HepG2 (cell line): ENCODE results near the gene JKAMP. TPM values are rescaled to one million over a fixed set of nuclear protein-coding genes. Genes with fewer than 3 reads are reported as not detected.

ENCODE experiments used
- ATAC-seq: fragments of 200-7000 bp; cut with Tn5 transposase; 3 replicates; pipeline ENCODE4 v1.9.1; 2020; ENCODE audit warnings: mild to moderate bottlenecking, moderate library complexity
- Bru-seq: library from RNA; stranded (reverse); fragments of 400-500 nt; gene quantifications from one replicate; lab custom pipeline; 2021; lab: Mats Ljungman, UMichigan
- BruChase-seq, 2 experiments: library from RNA; stranded (reverse); fragments of 400-500 nt; gene quantifications; one replicate each; lab custom pipeline; 2021; lab: Mats Ljungman, UMichigan
- BruUV-seq: library from RNA; stranded (reverse); fragments of 400-500 nt; replicated peaks from 2 replicates; lab custom pipeline; 2021; lab: Mats Ljungman, UMichigan
- CTCF ChIA-PET: fragments of 300-600 bp; formaldehyde crosslinking; extraction: SDS; loops from one replicate; lab custom pipeline; 2021; ENCODE audit warnings: low total read pairs, inconsistent platforms, low intra/inter-chr PET ratio; lab: Yijun Ruan, JAX
- POLR2A ChIA-PET: fragments of 350-600 bp; sonication (Branson Sonifier 250); formaldehyde crosslinking; loops from one replicate; lab custom pipeline; 2020; ENCODE audit warnings: antibody characterized with exemption, inconsistent platforms; lab: Yijun Ruan, JAX
- DNase-seq: peaks from one replicate; pipeline ENCODE4 v3.0.0-alpha.2; 2015; ENCODE audit warnings: low spot score
- FAIRE-seq: peaks from 3 replicates; lab custom pipeline; 2011; peaks lifted over from hg19 to GRCh38; lab: Jason Lieb, UNC
- H2AFZ ChIP-seq: one replicate; pipeline ENCODE4 v1.6.1; 2011; ENCODE audit warnings: low read length, inconsistent platforms
- H3K27ac ChIP-seq: fragments of 300-600 bp; 3 replicates; pipeline ENCODE4 v1.8.0; 2011; ENCODE audit warnings: mixed run types, mild to moderate bottlenecking, mixed read lengths, low read length, inconsistent platforms; ENCODE audit not compliant: insufficient read depth; ENCODE audit errors: extremely low read length
- H3K27me3 ChIP-seq, 2 experiments: fragments of 200-600 bp in 1 of 2; 2 replicates in 1 of 2; 3 replicates in 1 of 2; pipeline versions ENCODE4 v1.6.0 to v1.8.0; 2011; ENCODE audit warnings: low read length in 2 of 2, mild to moderate bottlenecking in 2 of 2, moderate library complexity in 2 of 2, inconsistent platforms in 1 of 2; ENCODE audit not compliant: insufficient read depth in 2 of 2, control insufficient read depth in 1 of 2
- H3K36me3 ChIP-seq, 2 experiments: fragments of 200-600 bp in 1 of 2; replicated peaks in 1 of 2; 2 replicates in 1 of 2; 3 replicates in 1 of 2; pipeline versions ENCODE4 v1.5.1 to v1.8.0; 2011; ENCODE audit warnings: low read length in 2 of 2, inconsistent platforms in 1 of 2; ENCODE audit not compliant: insufficient read depth in 2 of 2, control insufficient read depth in 1 of 2
- H3K4me1 ChIP-seq: 2 replicates; pipeline ENCODE4 v1.5.1; 2012; ENCODE audit warnings: low read length, inconsistent platforms; ENCODE audit not compliant: insufficient read depth
- H3K4me2 ChIP-seq: 2 replicates; pipeline ENCODE4 v1.6.0; 2011; ENCODE audit warnings: low read depth, low read length, inconsistent platforms
- H3K4me3 ChIP-seq, 3 experiments: fragments of 200-600 bp in 1 of 3; sonication (generic), shearing (Covaris generic) in 1 of 3; replicated peaks in 1 of 3; 2 replicates each; pipeline ENCODE4 v1.5.1; 2011 to 2016; ENCODE audit warnings: low read length in 3 of 3, inconsistent platforms in 2 of 3, low read depth in 2 of 3, mild to moderate bottlenecking in 2 of 3, control low read depth in 1 of 3, mixed read lengths in 1 of 3; ENCODE audit not compliant: insufficient read depth in 1 of 3
- H3K79me2 ChIP-seq: one replicate; pipeline ENCODE4 v1.6.1; 2011; ENCODE audit warnings: low read length, inconsistent platforms; ENCODE audit not compliant: insufficient read depth
- H3K9ac ChIP-seq: 2 replicates; pipeline ENCODE4 v1.6.0; 2011; ENCODE audit warnings: mild to moderate bottlenecking, low read depth, low read length, inconsistent platforms; ENCODE audit not compliant: insufficient read depth
- H3K9me3 ChIP-seq: 2 replicates; pipeline ENCODE4 v1.5.1; 2012; ENCODE audit warnings: mild to moderate bottlenecking, low read length
- H4K20me1 ChIP-seq: 2 replicates; pipeline ENCODE4 v1.6.0; 2011; ENCODE audit warnings: inconsistent platforms, mild to moderate bottlenecking, low read length, moderate library complexity; ENCODE audit not compliant: insufficient read depth
- ATM ChIP-seq: fragments of 450-650 bp; IDR thresholded peaks from 2 replicates; pipeline ENCODE4 v1.7.1; 2017; ENCODE audit warnings: mild to moderate bottlenecking, borderline replicate concordance
- FOXA1 ChIP-seq, 2 experiments: fragments of 450-650 bp in 1 of 2; sonication (generic) in 1 of 2; formaldehyde crosslinking in 1 of 2; IDR thresholded peaks; 2 replicates each; pipeline versions ENCODE4 v1.4.0 to v1.6.1; 2016 to 2020; ENCODE audit warnings: missing genetic modification reagents in 1 of 2
- FOXO1 ChIP-seq: sonication (generic); formaldehyde crosslinking; IDR thresholded peaks from 2 replicates; pipeline ENCODE4 v1.4.0; 2020; ENCODE audit warnings: missing genetic modification reagents
- HOXA5 ChIP-seq: sonication (generic); formaldehyde crosslinking; IDR thresholded peaks from 2 replicates; pipeline ENCODE4 v1.4.0; 2020; ENCODE audit warnings: missing genetic modification reagents
- MTF1 ChIP-seq: sonication (generic); formaldehyde crosslinking; IDR thresholded peaks from 2 replicates; pipeline ENCODE4 v1.5.0; 2020; ENCODE audit warnings: missing genetic modification reagents
- PRPF4 ChIP-seq: fragments of 200-400 bp; formaldehyde crosslinking; IDR thresholded peaks from 2 replicates; pipeline ENCODE4 v1.6.1; 2016; ENCODE audit warnings: low read length, low read depth; ENCODE audit not compliant: poor library complexity, severe bottlenecking
- SALL2 ChIP-seq: sonication (generic); formaldehyde crosslinking; IDR thresholded peaks from 2 replicates; pipeline ENCODE4 v1.8.1; 2023; ENCODE audit warnings: mild to moderate bottlenecking, missing genetic modification reagents, inconsistent platforms
- SRSF1 ChIP-seq: fragments of 200-400 bp; formaldehyde crosslinking; optimal IDR thresholded peaks from 2 replicates; pipeline ENCODE3; 2017; ENCODE audit warnings: mild to moderate bottlenecking, low read depth, low read length, moderate library complexity
- ZBTB37 ChIP-seq: sonication (generic); formaldehyde crosslinking; IDR thresholded peaks from 2 replicates; pipeline ENCODE4 v1.4.0; 2020; ENCODE audit warnings: mild to moderate bottlenecking, missing genetic modification reagents
- ZNF343 ChIP-seq: sonication (generic); formaldehyde crosslinking; IDR thresholded peaks from 2 replicates; pipeline ENCODE4 v1.4.0; 2020; ENCODE audit warnings: mild to moderate bottlenecking, missing genetic modification reagents
- WGBS: methylation state at CpG from one replicate; pipeline ENCODE4 v1.1.6; 2017; ENCODE audit warnings: low lambda C conversion rate; 5-methylcytosine and 5-hydroxymethylcytosine counted together
- in situ Hi-C: cut with HindIII; loops from 2 replicates; pipeline ENCODE4 v1.10.0; 2017; ENCODE audit warnings: low pct_unique_long_range_greater_than_20kb; ENCODE audit not compliant: extremely low pct_ligation_motif_present
- intact Hi-C: fragments of 100-400 bp; cut with micrococcal nuclease; formaldehyde crosslinking; loops from one replicate; pipeline ENCODE4 v1.10.0; 2022; ENCODE audit not compliant: unreplicated experiment
- long read RNA-seq, 2 experiments: library from RNA in 1 of 2; library from polyadenylated mRNA in 1 of 2; stranded (forward) in 1 of 2; unstranded in 1 of 2; transcript quantifications; one replicate each; pipeline ENCODE4 v2.0.0, GENCODE V29; 2019 to 2022
- polyA minus RNA-seq, 3 experiments: library from RNA; depleted of rRNA, polyadenylated mRNA; stranded (reverse); fragments of >200 nt; gene quantifications; 2 replicates each; pipeline ENCODE4 v1.2.3, GENCODE V29; 2011; ENCODE audit warnings: low replicate concordance in 1 of 3
- polyA plus RNA-seq, 8 experiments: library from polyadenylated mRNA; depleted of rRNA in 3 of 8; stranded (reverse) in 7 of 8; unstranded in 1 of 8; fragments of >200 nt; fragmentation: Illumina TruSeq in 4 of 8; extraction: Trizol in 4 of 8; gene quantifications; 2 replicates each; pipeline versions ENCODE4 v1.2.1 to v1.2.3, GENCODE V29; 2011 to 2016; ENCODE audit warnings: low read depth in 4 of 8, missing spikeins in 1 of 8, mixed read lengths in 1 of 8; ENCODE audit not compliant: insufficient read depth in 1 of 8
- total RNA-seq, 5 experiments: library from RNA; depleted of rRNA; stranded (reverse); fragments of >200 nt; fragmentation: Illumina TruSeq; extraction: Trizol; gene quantifications; 2 replicates each; pipeline ENCODE4 v1.2.3, GENCODE V29; 2016; ENCODE audit warnings: low read depth in 1 of 5
- TF ChIP-seq, protein P1 (sequence below): IDR thresholded peaks from 2 replicates; pipeline ENCODE4 v1.6.1; 2016; ENCODE audit warnings: low read depth, borderline replicate concordance
- TF ChIP-seq, protein P2 (sequence below): sonication (generic); formaldehyde crosslinking; IDR thresholded peaks from 2 replicates; pipeline ENCODE4 v1.9.0; 2021; ENCODE audit warnings: missing genetic modification reagents, borderline replicate concordance

The JKAMP gene, protein sequence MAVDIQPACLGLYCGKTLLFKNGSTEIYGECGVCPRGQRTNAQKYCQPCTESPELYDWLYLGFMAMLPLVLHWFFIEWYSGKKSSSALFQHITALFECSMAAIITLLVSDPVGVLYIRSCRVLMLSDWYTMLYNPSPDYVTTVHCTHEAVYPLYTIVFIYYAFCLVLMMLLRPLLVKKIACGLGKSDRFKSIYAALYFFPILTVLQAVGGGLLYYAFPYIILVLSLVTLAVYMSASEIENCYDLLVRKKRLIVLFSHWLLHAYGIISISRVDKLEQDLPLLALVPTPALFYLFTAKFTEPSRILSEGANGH
- total RNA-seq (2016; rRNA removed; fragmentation: Illumina TruSeq; extraction: Trizol) (41.6 and 56.4 TPM in 2 replicates), polyA plus RNA-seq (2011; rRNA removed) (93.0 and 135 TPM in 2 replicates), polyA minus RNA-seq (2011; rRNA and poly(A)+ RNA removed; ENCODE audit: low replicate concordance) (78.9 and 119 TPM in 2 replicates), Bru-seq, nascent RNA (percentile 84 among the genes with signal in this experiment), BruChase-seq, experiment 1, labeled RNA remaining after a 6-hour chase (percentile 85 among the genes with signal in this experiment), BruChase-seq, experiment 2, labeled RNA remaining after a 2-hour chase (percentile 81 among the genes with signal in this experiment)
- total RNA-seq (2016; cell fraction: cytosol; rRNA removed; fragmentation: Illumina TruSeq; extraction: Trizol; ENCODE audit: low read depth): 8.3 and 8.5 TPM in 2 replicates
- 41.4 and 55.0 TPM in 2 replicates for total RNA-seq (2016; cell fraction: insoluble cytoplasmic fraction; rRNA removed; fragmentation: Illumina TruSeq; extraction: Trizol)
- total RNA-seq (2016; cell fraction: membrane; rRNA removed; fragmentation: Illumina TruSeq; extraction: Trizol): 17.3 and 18.6 TPM in 2 replicates
- total RNA-seq (2016; cell fraction: nucleus; rRNA removed; fragmentation: Illumina TruSeq; extraction: Trizol): 46.8 and 55.7 TPM in 2 replicates
- 61.0 and 87.4 TPM in 2 replicates for polyA plus RNA-seq (2011; cell fraction: cytosol; rRNA removed)
- 40.0 and 54.9 TPM in 2 replicates for polyA plus RNA-seq (2011; cell fraction: nucleus; rRNA removed)
- 28.5 and 39.4 TPM in 2 replicates for polyA plus RNA-seq (2012)
- 5.2 and 6.3 TPM in 2 replicates for polyA plus RNA-seq (2016; cell fraction: cytosol; fragmentation: Illumina TruSeq; extraction: Trizol; ENCODE audit: low read depth)
- 38.8 and 39.2 TPM in 2 replicates for polyA plus RNA-seq (2016; cell fraction: insoluble cytoplasmic fraction; fragmentation: Illumina TruSeq; extraction: Trizol; ENCODE audit: low read depth)
- polyA plus RNA-seq (2016; cell fraction: membrane; fragmentation: Illumina TruSeq; extraction: Trizol; ENCODE audit: low read depth): 12.6 and 12.7 TPM in 2 replicates
- polyA plus RNA-seq (2016; cell fraction: nucleus; fragmentation: Illumina TruSeq; extraction: Trizol; ENCODE audit: insufficient read depth, low read depth): 80.1 and 84.0 TPM in 2 replicates
- polyA minus RNA-seq (2011; cell fraction: cytosol; rRNA and poly(A)+ RNA removed): 30.7 and 32.2 TPM in 2 replicates
- polyA minus RNA-seq (2011; cell fraction: nucleus; rRNA and poly(A)+ RNA removed): 49.6 and 63.4 TPM in 2 replicates
- long read RNA-seq, experiment 1, transcript JKAMP-203 (7 exons, 1,636 nt): minor isoform, 17 of 72 reads
- long read RNA-seq, experiment 1, transcript JKAMP-201 (7 exons, 1,726 nt): major isoform, 41 of 72 reads
- long read RNA-seq, experiment 1, partial matches to known transcripts: 0 of 72 reads
- long read RNA-seq, experiment 1, other reads (novel, unspliced or antisense): 7 of 72 reads
- long read RNA-seq, experiment 2, transcript JKAMP-214 (6 exons, 2,302 nt): minor isoform, 8 of 47 reads
- long read RNA-seq, experiment 2, transcript JKAMP-203 (7 exons, 1,636 nt): minor isoform, 6 of 47 reads
- long read RNA-seq, experiment 2, transcript JKAMP-201 (7 exons, 1,726 nt): major isoform, 11 of 47 reads
- long read RNA-seq, experiment 2, partial matches to known transcripts: 15 of 47 reads
- long read RNA-seq, experiment 2, other reads (novel, unspliced or antisense): 2 of 47 reads

GRCh38 chr14:59483819-59484638, at the start of gene JKAMP, which contains the start of gene L3HYPDH:
JKAMP (plus strand) TSS chr14:59484517; CDS start chr14:59484590, 73 bp downstream.
L3HYPDH (minus strand) TSS chr14:59484408; CDS start chr14:59484316, 92 bp downstream.
- H3K4me2 ChIP-seq: peak within 1 kb of the TSS; percentile 93
- POLR2A ChIA-PET: interaction anchor here (0.5 to 1.7 kb wide), 14 partner anchors 9 to 1185 kb away, joined by 3 to 18 read pairs (median 4); partner anchors contain the start of genes ARID4A, GPR135, KIAA0586 and LRRC9
- H3K79me2 ChIP-seq: peaks cover 47% of the 10 kb centered on the region
- H2AFZ ChIP-seq: peak within 1 kb of the TSS; percentile 79
- peak within 1 kb of the TSS; percentile 97 for H3K9ac ChIP-seq
- peaks cover 2 to 5% of the 10 kb centered on the region in 2 experiments; a peak in 3 of 5 replicates for H3K36me3 ChIP-seq
- peak within 1 kb of the TSS; percentile 78 to 87 (median 83) for H3K4me3 ChIP-seq
- H3K27me3 ChIP-seq: peaks cover 0 to 4% of the 10 kb centered on the region in 2 experiments; a peak in 1 of 5 replicates
- no CpG with 5 or more reads among the region's 92 CpGs for WGBS
- no TSS peak for BruUV-seq
- intact Hi-C loops (loop anchor here (1.0 kb wide), 1 partner anchor 19 kb away; the partner anchor contains the start of gene GPR135), in situ Hi-C loops (no loop called here)
- H3K4me1 ChIP-seq: peaks cover 46% of the 10 kb centered on the region
- CTCF ChIA-PET: no interaction called here
- H4K20me1 ChIP-seq: peaks cover 12% of the 10 kb centered on the region
- peak; percentile 93 for ATAC-seq
- peak; percentile 92 for DNase-seq
- no peaks in the 10 kb centered on the region for H3K9me3 ChIP-seq
- H3K27ac ChIP-seq: peak within 1 kb of the TSS; percentile 96
- peak; percentile 18 for FAIRE-seq
- TF ChIP-seq SALL2 (CRISPR knock-in tag) (peak; percentile 96), HOXA5 (peak; percentile 92; the same call in 1 of the 2 replicates), PRPF4 (no peak), ZNF343 (peak; percentile 94), FOXO1 (peak; percentile 79), MTF1 (CRISPR knock-in tag) (peak; percentile 86), SRSF1 (peak; percentile 63), ATM (no peak), ZBTB37 (CRISPR knock-in tag) (no peak), FOXA1 (IDR thresholded peaks at IDR 0.05) (no peak), FOXA1 (CRISPR knock-in tag; IDR thresholded peaks at IDR 0.05) (peak; percentile 62)
- TF ChIP-seq, protein P1, sequence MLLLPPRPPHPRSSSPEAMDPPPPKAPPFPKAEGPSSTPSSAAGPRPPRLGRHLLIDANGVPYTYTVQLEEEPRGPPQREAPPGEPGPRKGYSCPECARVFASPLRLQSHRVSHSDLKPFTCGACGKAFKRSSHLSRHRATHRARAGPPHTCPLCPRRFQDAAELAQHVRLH (CRISPR knock-in tag): peak; percentile 89; the same call in 1 of the 2 replicates
- TF ChIP-seq, protein P2, sequence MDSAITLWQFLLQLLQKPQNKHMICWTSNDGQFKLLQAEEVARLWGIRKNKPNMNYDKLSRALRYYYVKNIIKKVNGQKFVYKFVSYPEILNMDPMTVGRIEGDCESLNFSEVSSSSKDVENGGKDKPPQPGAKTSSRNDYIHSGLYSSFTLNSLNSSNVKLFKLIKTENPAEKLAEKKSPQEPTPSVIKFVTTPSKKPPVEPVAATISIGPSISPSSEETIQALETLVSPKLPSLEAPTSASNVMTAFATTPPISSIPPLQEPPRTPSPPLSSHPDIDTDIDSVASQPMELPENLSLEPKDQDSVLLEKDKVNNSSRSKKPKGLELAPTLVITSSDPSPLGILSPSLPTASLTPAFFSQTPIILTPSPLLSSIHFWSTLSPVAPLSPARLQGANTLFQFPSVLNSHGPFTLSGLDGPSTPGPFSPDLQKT: peak; percentile 70; the same call in 1 of the 2 replicates
